Endothelial cell of umbilical vein (primary cell): ENCODE data around the gene DOCK8. TPM values are rescaled to one million over a fixed set of nuclear protein-coding genes. Genes with fewer than 3 reads are reported as not detected.

Experiments used
- BruUV-seq: library from RNA; stranded (reverse); fragments of 400-500 nt; replicated peaks from 2 replicates; lab custom pipeline; 2021; lab: Mats Ljungman, UMichigan
- CTCF ChIA-PET: fragments of 300-600, 350-600 bp; sonication (Branson Sonifier 250); formaldehyde crosslinking; loops from one replicate; lab custom pipeline; 2021; ENCODE audit warnings: antibody characterized with exemption, inconsistent platforms; lab: Charles Lee
- POLR2A ChIA-PET: fragments of 300-600, 350-600 bp; sonication (Branson Sonifier 250); formaldehyde crosslinking; loops from one replicate; lab custom pipeline; 2021; ENCODE audit warnings: antibody characterized with exemption, inconsistent platforms; lab: Charles Lee
- DNase-seq: peaks from one replicate; pipeline ENCODE4 v3.0.0-alpha.2; 2011; ENCODE audit warnings: low read depth, low spot score
- FAIRE-seq: peaks from 2 replicates; lab custom pipeline; 2011; peaks lifted over from hg19 to GRCh38; lab: Jason Lieb, UNC
- H2AFZ ChIP-seq: 2 replicates; pipeline ENCODE4 v1.6.0; 2012; ENCODE audit warnings: low read depth, low read length, control low read depth, inconsistent platforms
- H3K27ac ChIP-seq: 2 replicates; pipeline ENCODE4 v1.5.1; 2011; ENCODE audit warnings: low read depth, mild to moderate bottlenecking, control low read depth, low read length, moderate library complexity; ENCODE audit not compliant: insufficient read depth
- H3K27me3 ChIP-seq, 2 experiments: 2 replicates each; pipeline versions ENCODE4 v1.6.0 to v1.6.1; 2011; ENCODE audit warnings: low read length in 2 of 2, mixed read lengths in 1 of 2; ENCODE audit not compliant: control insufficient read depth in 2 of 2, insufficient read depth in 2 of 2
- H3K36me3 ChIP-seq, 2 experiments: 2 replicates in 1 of 2; 3 replicates in 1 of 2; pipeline ENCODE4 v1.5.1; 2011; ENCODE audit warnings: low read length in 2 of 2, mild to moderate bottlenecking in 1 of 2, moderate library complexity in 1 of 2; ENCODE audit not compliant: control insufficient read depth in 2 of 2, insufficient read depth in 2 of 2; ENCODE audit errors: extremely low read depth in 1 of 2
- H3K4me1 ChIP-seq: 3 replicates; pipeline ENCODE4 v1.5.1; 2011; ENCODE audit warnings: mild to moderate bottlenecking, low read length; ENCODE audit not compliant: control insufficient read depth, insufficient read depth; ENCODE audit errors: extremely low read depth
- H3K4me2 ChIP-seq: 2 replicates; pipeline ENCODE4 v1.6.1; 2011; ENCODE audit warnings: low read length, control low read depth, mixed read lengths; ENCODE audit not compliant: insufficient read depth
- H3K4me3 ChIP-seq, 3 experiments: fragments of 200-600 bp in 1 of 3; sonication (generic), shearing (Covaris generic) in 1 of 3; replicated peaks in 1 of 3; 2 replicates each; pipeline ENCODE4 v1.5.1; 2011 to 2016; ENCODE audit warnings: control low read depth in 3 of 3, low read length in 3 of 3, mild to moderate bottlenecking in 2 of 3, inconsistent platforms in 1 of 3, low read depth in 1 of 3, moderate library complexity in 1 of 3; ENCODE audit not compliant: insufficient read depth in 1 of 3
- H3K79me2 ChIP-seq: 2 replicates; pipeline ENCODE4 v1.6.0; 2012; ENCODE audit warnings: low read length, inconsistent platforms; ENCODE audit not compliant: control insufficient read depth, insufficient read depth
- H3K9ac ChIP-seq: replicated peaks from 2 replicates; pipeline ENCODE3; 2011; ENCODE audit warnings: low read length, control low read depth; ENCODE audit not compliant: insufficient read depth; ENCODE audit errors: extremely low read depth
- H3K9me1 ChIP-seq: replicated peaks from 3 replicates; pipeline ENCODE4 v1.6.0; 2011; ENCODE audit warnings: mild to moderate bottlenecking, low read length; ENCODE audit not compliant: control insufficient read depth, insufficient read depth; ENCODE audit errors: extremely low read depth
- H3K9me3 ChIP-seq: replicated peaks from 2 replicates; pipeline ENCODE4 v1.5.1; 2012; ENCODE audit warnings: low read length, inconsistent platforms; ENCODE audit not compliant: control insufficient read depth, insufficient read depth
- H4K20me1 ChIP-seq: replicated peaks from 2 replicates; pipeline ENCODE3; 2011; ENCODE audit warnings: mild to moderate bottlenecking, low read length; ENCODE audit not compliant: control insufficient read depth, insufficient read depth; ENCODE audit errors: extremely low read depth
- CTCF ChIP-seq, 2 donors: IDR thresholded peaks; 1 replicate in 1 of 2; 2 replicates in 1 of 2; pipeline ENCODE4 v1.5.1; 2011; ENCODE audit warnings: low read length in 2 of 2, mild to moderate bottlenecking in 2 of 2, moderate library complexity in 2 of 2, control low read depth in 1 of 2, inconsistent platforms in 1 of 2, low read depth in 1 of 2; ENCODE audit not compliant: insufficient read depth in 1 of 2; ENCODE audit errors: extremely low read depth in 1 of 2
- EZH2 ChIP-seq: IDR thresholded peaks from 2 replicates; pipeline ENCODE4 v1.6.1; 2012; ENCODE audit warnings: borderline replicate concordance, low read depth, mild to moderate bottlenecking, moderate library complexity, low read length, inconsistent platforms; ENCODE audit not compliant: severe bottlenecking
- FOS ChIP-seq: IDR thresholded peaks from 2 replicates; pipeline ENCODE4 v1.6.1; 2011; ENCODE audit warnings: mild to moderate bottlenecking, low read length, moderate library complexity, borderline replicate concordance; ENCODE audit not compliant: insufficient read depth
- GATA2 ChIP-seq: IDR thresholded peaks from 2 replicates; pipeline ENCODE4 v1.7.0; 2011; ENCODE audit warnings: low read depth, mild to moderate bottlenecking, moderate library complexity, mixed read lengths, low read length; ENCODE audit not compliant: insufficient read length, insufficient read depth
- JUN ChIP-seq: IDR thresholded peaks from 2 replicates; pipeline ENCODE4 v1.6.1; 2011; ENCODE audit warnings: borderline replicate concordance, low read depth; ENCODE audit not compliant: insufficient read length, insufficient read depth
- MAX ChIP-seq: IDR thresholded peaks from 2 replicates; pipeline ENCODE4 v1.6.1; 2011; ENCODE audit not compliant: insufficient read depth, insufficient read length
- MYC ChIP-seq: IDR thresholded peaks from one replicate; pipeline ENCODE4 v1.6.1; 2011; ENCODE audit warnings: mild to moderate bottlenecking, low read depth, low read length
- POLR2A ChIP-seq: IDR thresholded peaks from 2 replicates; pipeline ENCODE4 v1.6.1; 2012; ENCODE audit warnings: low read depth, mild to moderate bottlenecking, control low read depth, low read length
- POLR2AphosphoS5 ChIP-seq: IDR thresholded peaks from 2 replicates; pipeline ENCODE4 v1.6.1; 2012; ENCODE audit warnings: low read depth, mild to moderate bottlenecking, control low read depth, low read length, moderate library complexity; ENCODE audit not compliant: insufficient read depth
- dilution Hi-C: fragments of 300-500 bp; cut with MboI; formaldehyde crosslinking; loops from one replicate; pipeline ENCODE4 v1.15.0; 2019; ENCODE audit warnings: low sequenced_read_pairs; ENCODE audit not compliant: extremely low pct_ligation_motif_present
- intact Hi-C: fragments of 100-400 bp; cut with micrococcal nuclease; formaldehyde crosslinking; loops from one replicate; pipeline ENCODE4 v1.10.0; 2022
- polyA plus RNA-seq, 4 experiments: library from polyadenylated mRNA; depleted of rRNA in 3 of 4; stranded (reverse) in 3 of 4; unstranded in 1 of 4; fragments of >200 nt; gene quantifications; 2 replicates each; pipeline versions ENCODE4 v1.2.1 to v1.2.3, GENCODE V29; 2011 to 2012; ENCODE audit warnings: missing spikeins in 1 of 4
- total RNA-seq: library from RNA; stranded (reverse); gene quantifications from 2 replicates; pipeline ENCODE4 v1.2.3, GENCODE V29; 2021

Gene DOCK8
- total and polyA plus RNA-seq, 2 donors (not counting 3 experiments of a cell fraction or from before 2014, with no cell fraction given), result 0.54 to 1.3 TPM

- no TSS peak for BruUV-seq
- H3K27me3 ChIP-seq, result no peaks in the 10 kb centered on the region
- ChIA-PET CTCF (interaction anchor here (1.2 kb wide), 2 partner anchors 10 to 11 kb away, joined by 3 read pairs; no protein-coding TSS in a partner anchor), POLR2A (no interaction called here)
- DNase-seq (no peak), FAIRE-seq (no peak)
- no peak overlapping the region for H3K27ac ChIP-seq
- no peaks in the 10 kb centered on the region for H3K9me1 ChIP-seq
- no peak overlapping the region for H3K4me2 ChIP-seq
- no peak overlapping the region for H2AFZ ChIP-seq
- intact Hi-C loops, result no loop called here
- dilution Hi-C loops, result no loop called here
- H3K9ac ChIP-seq, result no peak overlapping the region
- no peaks in the 10 kb centered on the region for H3K9me3 ChIP-seq
- H3K79me2 ChIP-seq, result no peaks in the 10 kb centered on the region
- H3K36me3 ChIP-seq, result no peaks in the 10 kb centered on the region
- no peaks in the 10 kb centered on the region for H3K4me1 ChIP-seq
- TF ChIP-seq CTCF (IDR thresholded peaks at IDR 0.05; ENCODE audit: extremely low read depth in 1 of 2, insufficient read depth in 1 of 2, low read depth in 1 of 2, low read length in 2 of 2) (no peak), GATA2 (no peak), POLR2A (no peak), EZH2 (no peak), POLR2AphosphoS5 (no peak), MYC (no peak), FOS (no peak), JUN (no peak), MAX (no peak)
- no peaks in the 10 kb centered on the region for H4K20me1 ChIP-seq
- no peak overlapping the region for H3K4me3 ChIP-seq
Measured at GRCh38 chr9:286071-286740, 71.5 kb downstream of the DOCK8 start.
